GM23338 (cell line): Measurements from ENCODE around the gene DGKD. TPM values are rescaled to one million over a fixed set of nuclear protein-coding genes. Genes with fewer than 3 reads are reported as not detected.

Experiments used
- ATAC-seq: fragments of 200-7000 bp; cut with Tn5 transposase; 3 replicates; pipeline ENCODE4 v1.9.1; 2020
- DNase-seq: peaks from one replicate; pipeline ENCODE4 v3.0.0-alpha.2; 2015; ENCODE audit warnings: low spot score
- H2AFZ ChIP-seq: fragments of 200-600 bp; sonication (generic); 2 replicates; pipeline ENCODE4 v1.8.0; 2016; ENCODE audit warnings: antibody characterized with exemption, mild to moderate bottlenecking, moderate library complexity
- H3F3A ChIP-seq: fragments of 200-600 bp; sonication (generic); replicated peaks from 2 replicates; pipeline ENCODE4 v1.8.0; 2017; ENCODE audit warnings: antibody characterized with exemption, mixed run types, low read depth
- H3K27ac ChIP-seq: fragments of 200-600 bp; sonication (generic); 2 replicates; pipeline ENCODE4 v1.6.1; 2016; ENCODE audit warnings: low read depth
- H3K27me3 ChIP-seq: fragments of 200-600 bp; sonication (generic); 2 replicates; pipeline ENCODE4 v1.8.0; 2016; ENCODE audit warnings: mild to moderate bottlenecking, mixed run types, moderate library complexity; ENCODE audit not compliant: insufficient read depth
- H3K36me3 ChIP-seq: fragments of 200-600 bp; sonication (generic); 2 replicates; pipeline ENCODE4 v1.8.0; 2016; ENCODE audit warnings: mild to moderate bottlenecking; ENCODE audit not compliant: insufficient read depth
- H3K4me1 ChIP-seq: fragments of 200-600 bp; sonication (generic); 2 replicates; pipeline ENCODE4 v1.8.0; 2016; ENCODE audit warnings: mild to moderate bottlenecking, moderate library complexity; ENCODE audit not compliant: insufficient read depth
- H3K4me2 ChIP-seq: fragments of 200-600 bp; sonication (generic); 2 replicates; pipeline ENCODE4 v1.7.1; 2017; ENCODE audit warnings: mixed run types
- H3K4me3 ChIP-seq: fragments of 200-600 bp; sonication (generic); 2 replicates; pipeline ENCODE4 v1.6.1; 2016; ENCODE audit warnings: mixed run types
- H3K79me2 ChIP-seq: fragments of 200-600 bp; sonication (generic); replicated peaks from 2 replicates; pipeline ENCODE4 v1.8.0; 2017; ENCODE audit warnings: mild to moderate bottlenecking; ENCODE audit not compliant: insufficient read depth
- H3K9me2 ChIP-seq: fragments of 200-600 bp; sonication (generic); 2 replicates; pipeline ENCODE4 v1.8.0; 2017; ENCODE audit not compliant: insufficient read depth
- H4K20me1 ChIP-seq: fragments of 200-600 bp; sonication (generic); replicated peaks from 2 replicates; pipeline ENCODE4 v1.8.0; 2017; ENCODE audit warnings: mild to moderate bottlenecking; ENCODE audit not compliant: insufficient read depth
- H3K27ac Mint-ChIP-seq: 2 replicates; pipeline ENCODE4 v1.8.0; 2020; ENCODE audit warnings: inconsistent platforms, mild to moderate bottlenecking, moderate library complexity, mixed read lengths
- H3K27me3 Mint-ChIP-seq: 3 replicates; pipeline ENCODE4 v1.8.0; 2022; ENCODE audit warnings: low read depth, mild to moderate bottlenecking, moderate library complexity, mixed read lengths, inconsistent platforms; ENCODE audit not compliant: insufficient read depth, poor library complexity
- H3K36me3 Mint-ChIP-seq: 3 replicates; pipeline ENCODE4 v1.8.0; 2021; ENCODE audit warnings: low read depth, mild to moderate bottlenecking, inconsistent platforms, moderate library complexity, mixed read lengths
- H3K4me1 Mint-ChIP-seq: 3 replicates; pipeline ENCODE4 v1.8.0; 2020; ENCODE audit warnings: mild to moderate bottlenecking, inconsistent platforms, mixed read lengths
- H3K4me3 Mint-ChIP-seq: 3 replicates; pipeline ENCODE4 v1.8.0; 2021; ENCODE audit warnings: moderate library complexity, mild to moderate bottlenecking, inconsistent platforms, mixed read lengths
- H3K9me3 Mint-ChIP-seq: 3 replicates; pipeline ENCODE4 v1.8.0; 2020; ENCODE audit warnings: moderate library complexity, mild to moderate bottlenecking, inconsistent platforms, mixed read lengths
- CREB1 ChIP-seq: fragments of 250-450 bp; sonication (Bioruptor Pico); IDR thresholded peaks from 2 replicates; pipeline ENCODE4 v1.5.0; 2020; ENCODE audit warnings: low read depth, mild to moderate bottlenecking, moderate library complexity
- EZH2 ChIP-seq: fragments of 200-600 bp; sonication (generic); IDR thresholded peaks from one replicate; pipeline ENCODE4 v1.8.0; 2017; ENCODE audit warnings: antibody characterized with exemption, mild to moderate bottlenecking, low read depth; ENCODE audit not compliant: unreplicated experiment
- EZH2phosphoT487 ChIP-seq: fragments of 200-600 bp; sonication (generic); IDR thresholded peaks from one replicate; pipeline ENCODE4 v1.8.1; 2018; ENCODE audit warnings: antibody characterized with exemption; ENCODE audit not compliant: unreplicated experiment
- JUNB ChIP-seq: IDR thresholded peaks from one replicate; pipeline ENCODE4 v1.6.1; 2016; ENCODE audit warnings: antibody characterized with exemption; ENCODE audit not compliant: unreplicated experiment
- POLR2AphosphoS5 ChIP-seq: IDR thresholded peaks from 2 replicates; pipeline ENCODE4 v1.6.1; 2016; ENCODE audit warnings: antibody characterized with exemption, low read depth
- REST ChIP-seq: IDR thresholded peaks from one replicate; pipeline ENCODE4 v1.6.1; 2018; ENCODE audit warnings: antibody characterized with exemption; ENCODE audit not compliant: unreplicated experiment
- STAT1 ChIP-seq: IDR thresholded peaks from one replicate; pipeline ENCODE4 v1.6.1; 2016; ENCODE audit warnings: antibody characterized with exemption; ENCODE audit not compliant: unreplicated experiment
- ZNF331 ChIP-seq: fragments of 250-450 bp; sonication (Bioruptor Pico); IDR thresholded peaks from 2 replicates; pipeline ENCODE4 v1.5.0; 2020; ENCODE audit warnings: low read depth, mild to moderate bottlenecking, moderate library complexity
- polyA plus RNA-seq: library from polyadenylated mRNA; unstranded; fragments of >200 nt; fragmentation: Nextera tagmentation; extraction: Ambion mirVana; gene quantifications from 2 replicates; pipeline ENCODE4 v1.2.1, GENCODE V29; 2016
- total RNA-seq: library from RNA; depleted of rRNA; stranded (reverse); fragments of >200 nt; shearing (Covaris generic); gene quantifications from 2 replicates; pipeline ENCODE4 v1.2.3, GENCODE V29; 2014
- TF ChIP-seq, protein P1 (sequence below): fragments of 250-450 bp; sonication (Bioruptor Pico); IDR thresholded peaks from 2 replicates; pipeline ENCODE4 v1.5.0; 2020; ENCODE audit warnings: mild to moderate bottlenecking, moderate library complexity

The DGKD gene
- total and polyA plus RNA-seq, 2 experiments from 2014 or later, result 11.1 to 23.4 TPM

DNA sequence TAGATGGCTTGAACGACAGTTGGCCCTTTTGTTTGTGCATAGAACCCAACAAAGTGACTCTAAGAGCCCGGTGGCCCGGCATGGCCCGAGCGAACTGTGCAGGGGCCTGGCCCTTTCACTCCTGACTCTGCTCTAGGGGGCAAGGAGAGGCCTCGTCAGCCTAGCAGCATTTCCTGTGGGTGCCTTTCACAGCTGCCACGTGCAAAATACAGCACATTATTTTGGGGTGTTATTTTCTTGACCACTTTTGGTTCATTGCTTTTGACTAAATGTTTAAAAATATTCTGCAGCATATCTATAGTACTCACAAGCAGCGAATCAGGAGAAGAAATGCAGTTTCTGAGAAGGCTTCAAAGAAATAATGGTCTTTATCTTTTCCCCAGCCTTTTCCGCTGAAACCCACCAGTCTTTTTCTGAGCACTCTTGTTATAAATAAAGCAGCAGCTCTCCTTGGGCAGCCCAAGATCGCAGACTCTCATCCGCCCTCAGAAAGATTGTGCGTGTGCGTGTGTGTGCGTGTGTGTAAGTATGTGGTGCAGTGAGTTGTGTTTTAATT, 31.3 kb downstream of the DGKD start (continued):
- TF ChIP-seq, protein P1, sequence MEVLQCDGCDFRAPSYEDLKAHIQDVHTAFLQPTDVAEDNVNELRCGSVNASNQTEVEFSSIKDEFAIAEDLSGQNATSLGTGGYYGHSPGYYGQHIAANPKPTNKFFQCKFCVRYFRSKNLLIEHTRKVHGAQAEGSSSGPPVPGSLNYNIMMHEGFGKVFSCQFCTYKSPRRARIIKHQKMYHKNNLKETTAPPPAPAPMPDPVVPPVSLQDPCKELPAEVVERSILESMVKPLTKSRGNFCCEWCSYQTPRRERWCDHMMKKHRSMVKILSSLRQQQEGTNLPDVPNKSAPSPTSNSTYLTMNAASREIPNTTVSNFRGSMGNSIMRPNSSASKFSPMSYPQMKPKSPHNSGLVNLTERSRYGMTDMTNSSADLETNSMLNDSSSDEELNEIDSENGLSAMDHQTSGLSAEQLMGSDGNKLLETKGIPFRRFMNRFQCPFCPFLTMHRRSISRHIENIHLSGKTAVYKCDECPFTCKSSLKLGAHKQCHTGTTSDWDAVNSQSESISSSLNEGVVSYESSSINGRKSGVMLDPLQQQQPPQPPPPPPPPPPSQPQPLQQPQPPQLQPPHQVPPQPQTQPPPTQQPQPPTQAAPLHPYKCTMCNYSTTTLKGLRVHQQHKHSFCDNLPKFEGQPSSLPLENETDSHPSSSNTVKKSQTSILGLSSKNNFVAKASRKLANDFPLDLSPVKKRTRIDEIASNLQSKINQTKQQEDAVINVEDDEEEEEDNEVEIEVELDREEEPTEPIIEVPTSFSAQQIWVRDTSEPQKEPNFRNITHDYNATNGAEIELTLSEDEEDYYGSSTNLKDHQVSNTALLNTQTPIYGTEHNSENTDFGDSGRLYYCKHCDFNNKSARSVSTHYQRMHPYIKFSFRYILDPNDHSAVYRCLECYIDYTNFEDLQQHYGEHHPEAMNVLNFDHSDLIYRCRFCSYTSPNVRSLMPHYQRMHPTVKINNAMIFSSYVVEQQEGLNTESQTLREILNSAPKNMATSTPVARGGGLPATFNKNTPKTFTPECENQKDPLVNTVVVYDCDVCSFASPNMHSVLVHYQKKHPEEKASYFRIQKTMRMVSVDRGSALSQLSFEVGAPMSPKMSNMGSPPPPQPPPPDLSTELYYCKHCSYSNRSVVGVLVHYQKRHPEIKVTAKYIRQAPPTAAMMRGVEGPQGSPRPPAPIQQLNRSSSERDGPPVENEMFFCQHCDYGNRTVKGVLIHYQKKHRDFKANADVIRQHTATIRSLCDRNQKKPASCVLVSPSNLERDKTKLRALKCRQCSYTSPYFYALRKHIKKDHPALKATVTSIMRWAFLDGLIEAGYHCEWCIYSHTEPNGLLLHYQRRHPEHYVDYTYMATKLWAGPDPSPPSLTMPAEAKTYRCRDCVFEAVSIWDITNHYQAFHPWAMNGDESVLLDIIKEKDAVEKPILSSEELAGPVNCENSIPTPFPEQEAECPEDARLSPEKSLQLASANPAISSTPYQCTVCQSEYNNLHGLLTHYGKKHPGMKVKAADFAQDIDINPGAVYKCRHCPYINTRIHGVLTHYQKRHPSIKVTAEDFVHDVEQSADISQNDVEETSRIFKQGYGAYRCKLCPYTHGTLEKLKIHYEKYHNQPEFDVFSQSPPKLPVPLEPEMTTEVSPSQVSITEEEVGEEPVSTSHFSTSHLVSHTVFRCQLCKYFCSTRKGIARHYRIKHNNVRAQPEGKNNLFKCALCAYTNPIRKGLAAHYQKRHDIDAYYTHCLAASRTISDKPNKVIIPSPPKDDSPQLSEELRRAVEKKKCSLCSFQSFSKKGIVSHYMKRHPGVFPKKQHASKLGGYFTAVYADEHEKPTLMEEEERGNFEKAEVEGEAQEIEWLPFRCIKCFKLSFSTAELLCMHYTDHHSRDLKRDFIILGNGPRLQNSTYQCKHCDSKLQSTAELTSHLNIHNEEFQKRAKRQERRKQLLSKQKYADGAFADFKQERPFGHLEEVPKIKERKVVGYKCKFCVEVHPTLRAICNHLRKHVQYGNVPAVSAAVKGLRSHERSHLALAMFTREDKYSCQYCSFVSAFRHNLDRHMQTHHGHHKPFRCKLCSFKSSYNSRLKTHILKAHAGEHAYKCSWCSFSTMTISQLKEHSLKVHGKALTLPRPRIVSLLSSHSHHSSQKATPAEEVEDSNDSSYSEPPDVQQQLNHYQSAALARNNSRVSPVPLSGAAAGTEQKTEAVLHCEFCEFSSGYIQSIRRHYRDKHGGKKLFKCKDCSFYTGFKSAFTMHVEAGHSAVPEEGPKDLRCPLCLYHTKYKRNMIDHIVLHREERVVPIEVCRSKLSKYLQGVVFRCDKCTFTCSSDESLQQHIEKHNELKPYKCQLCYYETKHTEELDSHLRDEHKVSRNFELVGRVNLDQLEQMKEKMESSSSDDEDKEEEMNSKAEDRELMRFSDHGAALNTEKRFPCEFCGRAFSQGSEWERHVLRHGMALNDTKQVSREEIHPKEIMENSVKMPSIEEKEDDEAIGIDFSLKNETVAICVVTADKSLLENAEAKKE (CRISPR knock-in tag), result no peak

GRCh38 chr2:233386382-233387041, 32.2 kb downstream of the DGKD start:
- Histone ChIP-seq H3K79me2 (peaks cover 55% of the 10 kb centered on the region), H3K4me2 (no peak overlapping the region), H3K4me1 (no peaks in the 10 kb centered on the region), H3K36me3 (no peaks in the 10 kb centered on the region), H4K20me1 (peaks cover 17% of the 10 kb centered on the region), H3K27ac (no peak overlapping the region), H2AFZ (no peak overlapping the region), H3K27me3 (no peaks in the 10 kb centered on the region), H3K9me2 (no peaks in the 10 kb centered on the region), H3K4me3 (no peak overlapping the region), H3F3A (no peaks in the 10 kb centered on the region)
- Mint-ChIP-seq H3K9me3 (no peaks in the 10 kb centered on the region), H3K27me3 (peaks cover 6% of the 10 kb centered on the region), H3K36me3 (peaks cover 10% of the 10 kb centered on the region; the same call in 2 of the 3 replicates), H3K4me3 (no peak overlapping the region), H3K4me1 (peaks cover 31% of the 10 kb centered on the region), H3K27ac (0 out of 2 replicates have a peak overlapping the region, but pooled peaks have one; percentile 41)
- DNase-seq (no peak), ATAC-seq (no peak)
- TF ChIP-seq EZH2phosphoT487 (no peak), STAT1 (no peak), CREB1 (CRISPR knock-in tag) (no peak), EZH2 (no peak), ZNF331 (CRISPR knock-in tag) (no peak), REST (no peak), JUNB (no peak), POLR2AphosphoS5 (no peak)
